T-helper 2 cell treated with Interferon-gamma antibody and Interleukin-4, amounts not matched to agents 5 μg/mL and 100 μg/mL, for 36 hours (primary cell): ENCODE results near the gene MFNG.

Experiments
- DNase-seq: peaks from one replicate; pipeline ENCODE4 v3.0.0; 2021; ENCODE audit warnings: low spot score
- H3K27ac Mint-ChIP-seq: one replicate; pipeline ENCODE4 v1.8.0; 2021; ENCODE audit warnings: mild to moderate bottlenecking, mixed read lengths
- H3K27me3 Mint-ChIP-seq: one replicate; pipeline ENCODE4 v1.8.0; 2021; ENCODE audit warnings: low read depth, mixed read lengths
- H3K36me3 Mint-ChIP-seq: one replicate; pipeline ENCODE4 v1.8.0; 2021; ENCODE audit warnings: low read depth, mixed read lengths
- H3K4me1 Mint-ChIP-seq: one replicate; pipeline ENCODE4 v1.8.0; 2021; ENCODE audit warnings: low read depth, mixed read lengths
- H3K4me3 Mint-ChIP-seq: one replicate; pipeline ENCODE4 v1.8.0; 2022; ENCODE audit warnings: mild to moderate bottlenecking, moderate library complexity, mixed read lengths
- H3K9me3 Mint-ChIP-seq: one replicate; pipeline ENCODE4 v1.8.0; 2021; ENCODE audit warnings: mixed read lengths

The MFNG gene

GRCh38 chr22:37493979-37494378, 7.8 kb upstream of the MFNG start:
- DNase-seq = no peak
- Mint-ChIP-seq H3K36me3 (no peaks in the 10 kb centered on the region), H3K4me3 (no peak overlapping the region), H3K4me1 (peaks cover 11% of the 10 kb centered on the region), H3K27ac (no peak overlapping the region), H3K27me3 (no peaks in the 10 kb centered on the region), H3K9me3 (no peaks in the 10 kb centered on the region)

DNA sequence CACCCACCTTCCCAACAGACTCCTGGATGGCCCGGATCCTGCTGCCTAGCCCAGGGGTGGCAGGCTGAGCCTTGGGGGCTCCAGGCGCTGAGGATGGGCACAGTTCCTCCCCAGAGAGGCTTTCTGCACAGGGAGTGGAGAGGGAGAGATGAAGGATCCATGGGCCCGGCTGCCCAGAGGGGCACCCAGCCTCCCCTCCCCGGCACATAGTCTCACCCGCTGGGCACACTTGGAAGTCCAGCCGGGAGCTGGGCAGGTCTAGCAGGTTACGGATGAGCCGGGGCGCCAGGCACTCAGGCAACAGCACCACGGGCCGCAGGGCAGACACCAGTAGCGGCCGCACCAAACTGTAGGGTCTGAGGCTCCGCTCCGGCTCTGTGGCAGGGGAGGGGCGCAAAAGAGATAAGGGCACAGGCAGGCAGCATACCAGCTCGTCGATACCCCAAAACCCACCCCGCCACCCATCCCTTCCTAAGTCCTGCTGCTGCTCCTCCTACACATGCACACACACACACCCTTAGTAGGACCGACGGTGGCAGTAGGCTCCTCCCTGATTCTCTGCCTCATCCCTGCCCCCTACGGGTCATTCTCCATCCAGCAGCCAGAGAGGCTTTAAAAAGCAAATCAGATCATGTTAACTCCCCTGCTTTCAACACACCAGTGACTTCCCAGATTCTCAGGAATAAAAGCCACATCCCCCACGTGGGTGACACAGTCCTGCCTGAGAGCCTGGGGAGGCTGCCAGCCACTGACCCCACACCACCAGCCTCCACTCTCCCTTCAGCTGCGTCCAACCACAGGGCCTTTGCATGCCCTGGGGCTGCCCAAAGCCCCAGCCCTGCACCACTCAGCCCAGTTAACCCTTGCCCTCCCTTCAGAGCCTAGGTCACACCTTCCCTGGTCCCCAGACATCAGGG, 6.5 kb upstream of the MFNG start:
- H3K27me3 Mint-ChIP-seq = no peaks in the 10 kb centered on the region
- H3K4me1 Mint-ChIP-seq = peaks cover 15% of the 10 kb centered on the region
- H3K9me3 Mint-ChIP-seq = no peaks in the 10 kb centered on the region
- no peak overlapping the region for H3K27ac Mint-ChIP-seq
- H3K36me3 Mint-ChIP-seq = no peaks in the 10 kb centered on the region
- no peak overlapping the region for H3K4me3 Mint-ChIP-seq
- peak; percentile 27 for DNase-seq

DNA sequence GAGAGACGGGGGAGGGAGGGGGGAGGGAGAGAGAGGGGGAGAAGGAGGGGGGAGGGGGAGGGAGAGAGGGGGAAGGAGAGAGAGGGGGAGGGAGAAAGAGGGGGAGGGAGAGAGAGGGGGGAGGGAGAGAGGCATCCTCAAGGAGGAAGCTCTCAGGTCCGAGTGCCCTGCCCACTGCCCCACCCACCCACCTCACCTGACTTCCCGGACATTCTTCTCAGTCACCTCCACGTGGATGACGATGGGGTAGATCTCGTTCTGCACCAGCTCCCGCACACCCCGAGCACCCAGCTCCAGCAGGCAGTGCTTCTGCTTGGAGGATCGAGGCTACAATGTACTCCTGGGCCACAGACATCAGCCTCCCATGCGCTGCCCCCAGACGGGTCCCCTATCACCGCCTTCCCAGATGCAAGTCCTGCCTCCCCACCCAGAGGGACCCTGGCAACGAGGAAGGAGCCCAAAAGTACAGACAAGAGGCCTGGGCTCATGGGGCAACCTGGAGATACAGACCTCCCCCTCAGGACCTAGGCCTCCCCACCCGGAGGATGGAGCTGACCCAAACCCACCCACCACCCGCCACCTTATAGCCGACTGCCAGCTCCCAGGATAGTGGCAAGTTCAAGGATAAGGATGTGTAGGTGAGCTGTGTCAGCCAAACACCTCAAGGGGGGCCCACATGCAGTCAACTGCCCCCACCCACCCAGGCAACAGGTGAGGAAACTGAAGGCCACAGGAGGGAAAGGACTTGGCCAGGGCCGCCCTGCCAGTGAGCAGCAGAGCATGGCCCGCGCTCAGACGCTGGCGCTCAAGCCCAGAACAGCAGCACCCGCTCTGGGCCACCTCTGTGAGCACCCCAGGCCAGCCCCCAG, 5.6 kb upstream of the MFNG start:
- Mint-ChIP-seq H3K4me1 (peaks cover 23% of the 10 kb centered on the region), H3K4me3 (no peak overlapping the region), H3K9me3 (no peaks in the 10 kb centered on the region), H3K36me3 (no peaks in the 10 kb centered on the region), H3K27me3 (no peaks in the 10 kb centered on the region), H3K27ac (no peak overlapping the region)
- no peak for DNase-seq

GRCh38 chr22:37491106-37491505, 4.9 kb upstream of the MFNG start:
- peaks cover 28% of the 10 kb centered on the region for H3K4me1 Mint-ChIP-seq
- no peaks in the 10 kb centered on the region for H3K36me3 Mint-ChIP-seq
- H3K27me3 Mint-ChIP-seq = no peaks in the 10 kb centered on the region
- H3K4me3 Mint-ChIP-seq = no peak overlapping the region
- no peak overlapping the region for H3K27ac Mint-ChIP-seq
- no peaks in the 10 kb centered on the region for H3K9me3 Mint-ChIP-seq
- DNase-seq = no peak

DNA sequence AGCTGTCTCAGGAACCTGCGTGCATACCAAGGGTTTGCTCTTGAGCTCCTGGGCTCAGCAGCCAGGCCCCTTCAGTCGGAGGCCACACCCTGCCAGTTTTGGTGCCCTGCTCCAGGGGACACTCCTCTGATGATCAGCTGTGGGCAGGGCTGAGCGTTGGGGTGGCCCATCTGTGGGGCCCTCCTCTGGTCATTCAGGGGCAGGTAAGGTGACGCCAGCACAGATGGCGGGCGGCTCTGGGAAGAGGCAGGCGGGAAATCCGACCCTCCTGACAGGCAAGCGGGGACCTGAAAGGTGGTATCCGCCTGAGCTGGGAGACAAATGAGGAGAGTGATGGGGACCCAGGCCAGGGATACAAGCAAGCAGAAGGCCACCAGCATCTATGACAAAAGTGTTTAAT, 3.8 kb upstream of the MFNG start:
- DNase-seq = no peak
- H3K9me3 Mint-ChIP-seq = no peaks in the 10 kb centered on the region
- H3K4me3 Mint-ChIP-seq = no peak overlapping the region
- H3K27me3 Mint-ChIP-seq = no peaks in the 10 kb centered on the region
- peaks cover 4% of the 10 kb centered on the region for H3K36me3 Mint-ChIP-seq
- no peak overlapping the region for H3K27ac Mint-ChIP-seq
- H3K4me1 Mint-ChIP-seq = peaks cover 28% of the 10 kb centered on the region

GRCh38 chr22:37488337-37489135, 2.4 kb upstream of the MFNG start:
- DNase-seq = no peak
- Mint-ChIP-seq H3K4me1 (peaks cover 30% of the 10 kb centered on the region), H3K36me3 (peaks cover 15% of the 10 kb centered on the region), H3K4me3 (no peak overlapping the region), H3K9me3 (no peaks in the 10 kb centered on the region), H3K27ac (no peak overlapping the region), H3K27me3 (no peaks in the 10 kb centered on the region)

DNA sequence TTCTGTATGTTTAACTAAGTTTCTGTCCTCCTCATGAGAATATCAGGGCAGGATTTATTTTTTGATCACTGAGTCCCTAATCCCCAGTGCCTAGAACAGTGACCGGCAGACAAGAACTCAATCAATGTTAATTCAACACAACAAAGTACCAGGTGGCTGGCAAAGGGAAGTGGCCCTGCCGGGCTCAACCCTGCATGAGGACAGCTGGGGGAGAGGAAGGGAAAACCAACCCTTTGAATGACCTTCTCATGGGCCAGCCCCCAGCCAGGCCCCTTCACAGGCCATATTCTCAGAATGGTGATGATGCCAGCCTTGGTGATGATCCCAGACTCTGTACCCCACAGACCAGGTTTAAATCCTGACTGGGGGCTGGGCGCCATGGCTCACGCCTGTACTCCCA, 1.4 kb upstream of the MFNG start:
- Mint-ChIP-seq H3K36me3 (peaks cover 23% of the 10 kb centered on the region), H3K9me3 (no peaks in the 10 kb centered on the region), H3K4me1 (peaks cover 32% of the 10 kb centered on the region), H3K27me3 (no peaks in the 10 kb centered on the region), H3K27ac (peak overlapping the region; percentile 21), H3K4me3 (peak overlapping the region; percentile 98)
- DNase-seq = no peak

DNA sequence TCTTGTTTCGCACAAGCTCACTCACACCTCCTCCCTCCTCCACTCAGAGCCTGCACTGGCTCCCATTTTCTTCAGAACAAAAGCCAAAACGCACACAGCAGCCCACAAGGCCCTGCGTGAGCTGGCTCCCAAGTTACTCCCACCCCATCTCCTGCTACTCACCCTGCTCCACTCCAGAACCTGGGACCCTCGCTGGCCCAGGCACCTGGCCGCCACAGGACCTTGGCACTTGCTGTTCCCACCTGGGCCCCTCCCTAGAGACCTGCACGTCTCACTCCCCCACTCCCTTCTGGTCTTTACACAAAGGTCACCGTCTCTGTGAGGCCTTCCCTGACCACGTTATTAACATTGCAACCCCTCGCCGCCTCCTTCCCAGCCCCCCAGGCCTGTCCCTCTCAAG, 945 bp upstream of the MFNG start:
- peaks cover 28% of the 10 kb centered on the region for H3K36me3 Mint-ChIP-seq
- H3K27me3 Mint-ChIP-seq = no peaks in the 10 kb centered on the region
- H3K27ac Mint-ChIP-seq = peak overlapping the region; percentile 38
- peaks cover 36% of the 10 kb centered on the region for H3K4me1 Mint-ChIP-seq
- peak overlapping the region; percentile 98 for H3K4me3 Mint-ChIP-seq
- no peak for DNase-seq
- H3K9me3 Mint-ChIP-seq = no peaks in the 10 kb centered on the region

DNA sequence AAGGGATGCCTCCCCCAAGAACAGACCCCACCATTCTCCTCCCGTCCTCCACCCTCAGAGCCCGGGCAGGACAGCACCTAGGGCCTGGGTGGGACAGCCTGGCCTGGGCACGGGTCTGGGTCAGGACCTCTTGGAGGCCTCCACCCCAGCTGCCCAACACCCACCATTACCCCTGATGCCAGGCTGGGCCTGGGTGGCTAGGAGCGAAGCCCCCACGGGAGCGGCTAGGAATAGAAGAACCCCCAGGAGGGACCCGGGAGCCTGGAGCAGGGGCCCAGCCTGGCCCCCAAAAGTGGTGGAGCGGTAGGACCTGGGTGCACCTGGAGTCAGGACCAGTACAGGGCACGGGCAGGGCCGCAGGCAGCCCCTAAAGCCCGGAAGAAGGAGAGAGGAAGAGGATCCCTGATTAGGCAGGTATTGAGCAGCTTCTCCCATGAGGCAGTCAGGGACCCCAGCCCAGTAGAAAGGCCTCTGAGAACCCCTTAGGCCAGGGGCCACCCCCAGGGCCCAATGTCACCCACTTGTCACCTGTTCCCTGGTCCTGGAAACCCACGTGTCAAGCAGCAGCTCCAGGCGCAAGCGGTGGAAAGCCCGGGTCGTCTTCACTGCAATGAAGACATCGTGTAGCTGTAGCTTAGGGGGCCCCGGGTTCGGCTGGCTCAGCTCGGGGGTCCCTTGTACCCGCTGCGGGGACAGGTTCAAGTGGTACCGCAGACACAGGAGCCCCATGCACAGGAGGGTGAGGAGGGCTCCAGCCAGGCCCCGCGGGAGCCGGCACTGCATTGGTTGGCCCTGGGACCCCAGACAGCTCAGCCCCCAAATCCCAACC, 575 bp downstream of the MFNG start:
- Mint-ChIP-seq H3K27ac (peak overlapping the region; percentile 92), H3K4me1 (peaks cover 43% of the 10 kb centered on the region), H3K36me3 (peaks cover 39% of the 10 kb centered on the region), H3K4me3 (peak overlapping the region; percentile 98), H3K27me3 (no peaks in the 10 kb centered on the region), H3K9me3 (no peaks in the 10 kb centered on the region)
- DNase-seq = peak; percentile 8

DNA sequence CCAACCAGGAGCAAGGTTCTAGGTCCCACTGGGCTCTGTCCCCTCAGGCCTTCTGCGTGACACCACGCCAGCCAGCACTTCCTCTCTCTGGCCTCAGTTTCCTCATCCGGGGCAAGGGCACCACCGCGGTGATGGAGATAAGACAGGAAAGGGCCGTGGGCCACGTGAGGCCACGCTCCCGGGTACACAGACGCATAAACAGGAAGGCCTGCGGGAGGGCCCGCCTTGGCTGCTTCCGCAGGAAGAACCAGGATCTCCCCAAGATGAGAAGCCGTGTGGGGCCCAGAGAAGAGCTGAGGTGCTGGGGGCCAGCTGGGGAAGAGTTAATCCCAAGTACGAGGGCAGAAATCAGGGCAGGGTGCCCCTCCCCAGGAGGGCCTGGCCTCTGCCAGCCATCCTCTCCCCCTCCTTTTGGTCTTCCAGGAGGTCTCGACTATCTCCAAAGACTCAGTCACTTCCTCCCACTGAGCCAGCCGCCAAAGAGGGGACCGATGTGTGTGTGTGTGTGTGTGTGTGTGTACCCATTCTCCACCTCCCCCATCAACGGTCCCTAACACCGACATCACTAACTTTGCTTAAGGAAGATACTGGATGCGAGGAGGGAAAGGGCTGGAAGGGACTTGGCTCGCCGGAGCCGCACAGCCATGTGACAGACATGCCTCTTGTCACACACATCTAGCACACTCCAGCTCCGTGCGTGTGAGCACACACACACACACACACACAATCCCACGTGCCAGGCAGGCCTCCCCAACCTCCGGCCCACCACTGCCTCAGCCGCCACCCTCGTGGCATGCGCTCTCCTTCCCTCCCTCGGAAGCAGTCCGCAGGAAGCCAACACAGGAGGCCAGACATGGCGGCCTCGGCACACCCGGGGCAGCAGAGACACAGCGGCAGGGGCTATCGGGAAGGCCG, 1.4 kb downstream of the MFNG start:
- DNase-seq = peak; percentile 85
- Mint-ChIP-seq H3K9me3 (no peaks in the 10 kb centered on the region), H3K4me1 (peaks cover 43% of the 10 kb centered on the region), H3K27ac (peak overlapping the region; percentile 92), H3K4me3 (peak overlapping the region; percentile 98), H3K36me3 (peaks cover 43% of the 10 kb centered on the region), H3K27me3 (no peaks in the 10 kb centered on the region)

DNA sequence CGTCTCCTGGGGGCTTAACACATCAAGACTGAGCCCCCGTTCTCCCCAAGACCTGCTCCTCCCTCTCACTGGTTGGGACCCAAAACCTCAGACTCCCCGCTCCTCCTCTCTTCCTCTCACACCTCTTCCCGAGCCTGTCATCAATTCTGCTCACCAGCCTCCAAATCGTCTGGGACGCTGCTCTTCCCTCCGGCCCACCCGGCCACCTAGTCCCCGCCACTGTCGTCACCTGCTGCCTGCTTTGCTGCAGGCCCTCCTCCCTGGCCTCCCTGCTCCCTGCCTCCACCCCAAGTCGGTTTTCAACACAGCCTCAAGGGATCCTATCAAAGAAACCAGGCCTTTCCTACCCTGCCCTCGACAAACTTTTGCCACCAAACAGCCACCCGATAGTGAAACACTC, 3.1 kb downstream of the MFNG start:
- Mint-ChIP-seq H3K4me3 (peak overlapping the region; percentile 98), H3K9me3 (no peaks in the 10 kb centered on the region), H3K36me3 (peaks cover 43% of the 10 kb centered on the region), H3K27ac (peak overlapping the region; percentile 89), H3K4me1 (peaks cover 39% of the 10 kb centered on the region), H3K27me3 (no peaks in the 10 kb centered on the region)
- no peak for DNase-seq

DNA sequence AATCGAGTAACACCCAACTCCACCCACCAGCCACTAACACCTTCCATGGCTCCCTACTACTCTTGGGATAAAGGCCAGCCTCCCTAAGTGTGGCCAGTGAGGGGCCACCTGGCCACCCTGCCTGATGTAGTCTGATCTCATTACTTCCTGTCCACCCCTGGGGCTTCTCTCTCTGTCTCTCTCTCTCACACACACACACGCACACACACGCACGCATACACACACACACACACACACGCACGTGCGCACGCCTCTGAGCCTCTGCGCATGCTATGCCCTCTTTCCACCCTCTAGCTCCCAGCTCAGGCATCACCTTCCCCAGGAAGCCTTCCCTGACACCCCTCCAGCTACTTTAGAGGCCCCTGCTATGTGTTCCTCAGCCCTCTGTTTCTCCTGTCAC, 3.9 kb downstream of the MFNG start:
- peak overlapping the region; percentile 72 for H3K27ac Mint-ChIP-seq

More for the DNA sequence above, 3.9 kb downstream of the MFNG start:
- H3K36me3 Mint-ChIP-seq = peaks cover 43% of the 10 kb centered on the region
- no peaks in the 10 kb centered on the region for H3K27me3 Mint-ChIP-seq
- peak overlapping the region; percentile 98 for H3K4me3 Mint-ChIP-seq
- H3K4me1 Mint-ChIP-seq = peaks cover 35% of the 10 kb centered on the region
- no peaks in the 10 kb centered on the region for H3K9me3 Mint-ChIP-seq
- no peak for DNase-seq
